Neural cell (in vitro differentiated cells): ENCODE data around the gene SOX4.

Experiments
- CTCF ChIP-seq: fragments of 450-650 bp; IDR thresholded peaks from 2 replicates; pipeline ENCODE4 v1.5.1; 2014; ENCODE audit warnings: antibody characterized with exemption, mild to moderate bottlenecking, moderate library complexity; ENCODE audit not compliant: poor library complexity, severe bottlenecking
- EP300 ChIP-seq: fragments of 450-650 bp; conservative IDR thresholded peaks from 2 replicates; pipeline ENCODE4 v1.6.1; 2014; ENCODE audit warnings: antibody characterized with exemption, mild to moderate bottlenecking, moderate library complexity; ENCODE audit not compliant: poor library complexity, severe bottlenecking
- EZH2 ChIP-seq: fragments of 200-600, 300-800 bp; shearing (Covaris generic), sonication (generic); IDR thresholded peaks from 2 replicates; pipeline ENCODE4 v1.6.1; 2014; ENCODE audit warnings: antibody characterized with exemption, low read length, borderline replicate concordance, mild to moderate bottlenecking; ENCODE audit not compliant: insufficient read depth, poor library complexity, severe bottlenecking
- RAD21 ChIP-seq: fragments of 450-650 bp; conservative IDR thresholded peaks from 2 replicates; pipeline ENCODE4 v1.6.1; 2014; ENCODE audit warnings: antibody characterized with exemption, mild to moderate bottlenecking, moderate library complexity
- SMC3 ChIP-seq: fragments of 450-650 bp; conservative IDR thresholded peaks from 2 replicates; pipeline ENCODE4 v1.6.1; 2014; ENCODE audit warnings: antibody characterized with exemption, mild to moderate bottlenecking, moderate library complexity; ENCODE audit not compliant: poor library complexity
- TAF1 ChIP-seq: IDR thresholded peaks from 2 replicates; pipeline ENCODE4 v1.6.1; 2012; ENCODE audit warnings: low read depth

DNA sequence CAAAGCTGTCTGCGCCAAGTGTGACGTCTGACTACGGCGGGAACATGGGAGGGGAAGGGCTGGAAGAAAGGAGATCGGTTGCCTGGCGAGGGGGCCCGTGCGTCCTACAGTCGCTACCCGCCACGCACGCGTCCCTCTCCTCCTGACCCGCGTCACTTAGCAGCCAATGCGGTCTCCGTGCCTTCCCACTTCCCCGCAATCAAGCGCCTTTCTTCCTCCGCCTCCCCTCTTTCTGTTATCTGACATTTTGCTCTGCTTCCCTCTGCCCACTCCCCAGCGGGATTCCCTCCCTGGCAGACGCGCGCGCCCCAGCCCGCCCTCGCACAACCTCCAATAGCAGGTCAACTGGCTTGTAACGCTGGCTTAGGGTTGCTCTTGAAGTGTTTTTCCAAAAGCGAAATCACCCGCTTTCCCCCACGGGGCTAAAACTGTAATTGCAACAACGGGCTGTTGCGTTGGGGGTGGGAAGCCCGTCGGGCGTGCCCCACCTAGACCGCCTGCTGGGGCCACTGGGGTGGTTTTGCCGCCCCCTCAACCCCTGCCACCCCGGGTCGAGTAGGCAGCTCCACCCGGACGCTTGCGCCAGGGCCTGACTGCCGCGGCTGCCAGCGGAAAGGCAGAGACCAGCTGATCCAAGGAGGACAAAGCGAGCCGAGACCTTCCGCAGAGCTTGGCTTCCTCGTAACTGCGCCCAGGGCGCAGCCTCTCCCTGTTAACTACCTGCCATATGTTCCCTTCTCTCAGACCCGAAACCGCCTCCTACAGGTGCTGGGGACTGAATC, 6.2 kb upstream of the SOX4 start:
- TF ChIP-seq SMC3 (peak; percentile 21), CTCF (peak; percentile 32), EP300 (peak; percentile 65), RAD21 (peak; percentile 47), TAF1 (peak; percentile 90), EZH2 (no peak)
